ENCODE measurements around the gene ADCY1.

The ADCY1 gene

GRCh38 chr7:45704683-45705016 lies 130.5 kb downstream of the ADCY1 start:
- no peak for DNase-seq (ENCODE audit: low read depth)
- TF ChIP-seq CTCF (conservative IDR thresholded peaks at IDR 0.05; ENCODE audit: low read depth, low read length): no peak
- no peak overlapping the region for H3K4me3 ChIP-seq (ENCODE audit: low read length)

- no peak for DNase-seq (ENCODE audit: low read depth)
Measured at GRCh38 chr7:45708046-45708950, 134.1 kb downstream of the ADCY1 start.

GRCh38 chr7:45709168-45710042 lies 135.2 kb downstream of the ADCY1 start:
- no peak for TF ChIP-seq CTCF (conservative IDR thresholded peaks at IDR 0.05; ENCODE audit: low read depth, low read length)
- no peak overlapping the region for H3K4me3 ChIP-seq (ENCODE audit: low read length)
- DNase-seq (ENCODE audit: low read depth): no peak

More at GRCh38 chr7:45708046-45708950, 134.1 kb downstream of the ADCY1 start:
- no peak overlapping the region for H3K4me3 ChIP-seq (ENCODE audit: low read length)
- TF ChIP-seq CTCF (conservative IDR thresholded peaks at IDR 0.05; ENCODE audit: low read depth, low read length): no peak

GRCh38 chr7:45710271-45711160 lies 136.3 kb downstream of the ADCY1 start:
- DNase-seq (ENCODE audit: low read depth): no peak
- H3K4me3 ChIP-seq (ENCODE audit: low read length): no peak overlapping the region
- no peak for TF ChIP-seq CTCF (conservative IDR thresholded peaks at IDR 0.05; ENCODE audit: low read depth, low read length)

- TF ChIP-seq CTCF (conservative IDR thresholded peaks at IDR 0.05; ENCODE audit: low read depth, low read length): no peak
- no peak overlapping the region for H3K4me3 ChIP-seq (ENCODE audit: low read length)
- DNase-seq (ENCODE audit: low read depth): no peak
Measured at GRCh38 chr7:45711161-45711490, 137.0 kb downstream of the ADCY1 start.

- no peak for DNase-seq (ENCODE audit: low read depth)
- H3K4me3 ChIP-seq (ENCODE audit: low read length): no peak overlapping the region
- TF ChIP-seq CTCF (conservative IDR thresholded peaks at IDR 0.05; ENCODE audit: low read depth, low read length): no peak
Measured at GRCh38 chr7:45712057-45712689, 138.0 kb downstream of the ADCY1 start.
